ENCODE results near the gene RAC3.

- TF ChIP-seq CTCF (IDR thresholded peaks at IDR 0.05 in 4 of 5, conservative IDR thresholded peaks at IDR 0.05 in 1 of 5) (no peak), POLR2A (IDR thresholded peaks at IDR 0.05) (no peak)
These were observed 24.7 kb downstream of the RAC3 start for GRCh38 chr17:82055965-82056728.

Measured in gastrocnemius medialis (tissue), 4 donors.